Mesendoderm (in vitro differentiated cells): ENCODE measurements around the gene OR2T3.
"Not testable (repeated sequence)": the region's sequence is repeated elsewhere in the genome, so short reads cannot be mapped to it uniquely, and the experiment has no call there.

Source experiments
- DNase-seq: peaks from one replicate; pipeline ENCODE4 v3.0.0; 2013
- H2AK5ac ChIP-seq: 2 replicates; pipeline ENCODE4 v1.6.1; 2013; ENCODE audit warnings: low read length, inconsistent platforms
- H2BK120ac ChIP-seq: 2 replicates; pipeline ENCODE4 v1.6.1; 2013; ENCODE audit warnings: low read depth, mild to moderate bottlenecking, low read length, moderate library complexity, mixed read lengths
- H2BK15ac ChIP-seq: replicated peaks from 2 replicates; pipeline ENCODE4 v1.6.1; 2013; ENCODE audit warnings: low read depth, mild to moderate bottlenecking, moderate library complexity
- H2BK5ac ChIP-seq: 2 replicates; pipeline ENCODE4 v1.6.1; 2013; ENCODE audit warnings: low read length, inconsistent platforms
- H3K18ac ChIP-seq: 2 replicates; pipeline ENCODE4 v1.6.1; 2013; ENCODE audit warnings: mild to moderate bottlenecking, low read length, mixed read lengths
- H3K23ac ChIP-seq: one replicate; pipeline ENCODE4 v1.6.1; 2013; ENCODE audit warnings: low read length
- H3K27ac ChIP-seq: 2 replicates; pipeline ENCODE4 v1.5.1; 2013; ENCODE audit warnings: low read depth, mild to moderate bottlenecking, inconsistent platforms, low read length, moderate library complexity
- H3K27me3 ChIP-seq: 2 replicates; pipeline ENCODE4 v1.6.1; 2013; ENCODE audit warnings: low read length, control low read depth, mild to moderate bottlenecking, inconsistent platforms; ENCODE audit not compliant: insufficient read depth, poor library complexity
- H3K36me3 ChIP-seq: 2 replicates; pipeline ENCODE4 v1.6.1; 2013; ENCODE audit warnings: low read length, inconsistent platforms; ENCODE audit not compliant: control insufficient read depth, insufficient read depth
- H3K4ac ChIP-seq: one replicate; pipeline ENCODE4 v1.6.1; 2013; ENCODE audit warnings: low read depth, mild to moderate bottlenecking, low read length, moderate library complexity
- H3K4me1 ChIP-seq: 2 replicates; pipeline ENCODE4 v1.6.1; 2013; ENCODE audit warnings: low read depth, low read length, inconsistent platforms; ENCODE audit not compliant: control insufficient read depth
- H3K4me2 ChIP-seq: 2 replicates; pipeline ENCODE4 v1.6.1; 2013; ENCODE audit warnings: low read length
- H3K4me3 ChIP-seq: 2 replicates; pipeline ENCODE4 v1.5.1; 2013; ENCODE audit warnings: mild to moderate bottlenecking, low read length
- H3K56ac ChIP-seq: one replicate; pipeline ENCODE4 v1.6.1; 2013; ENCODE audit warnings: low read length
- H3K79me1 ChIP-seq: 2 replicates; pipeline ENCODE4 v1.6.1; 2013; ENCODE audit warnings: low read length, inconsistent platforms
- H3K79me2 ChIP-seq: 2 replicates; pipeline ENCODE4 v1.6.1; 2013; ENCODE audit warnings: mild to moderate bottlenecking, low read length; ENCODE audit not compliant: control insufficient read depth, insufficient read depth
- H3K9ac ChIP-seq: 2 replicates; pipeline ENCODE4 v1.6.1; 2013; ENCODE audit warnings: low read length, inconsistent platforms
- H4K5ac ChIP-seq: one replicate; pipeline ENCODE4 v1.6.1; 2013; ENCODE audit warnings: low read length
- H4K8ac ChIP-seq: one replicate; pipeline ENCODE4 v1.6.1; 2013; ENCODE audit warnings: low read depth, mild to moderate bottlenecking, control low read depth, low read length, moderate library complexity
- WGBS: extraction: QIAGEN DNeasy Blood & Tissue Kit; methylation state at CpG from one replicate; pipeline ENCODE4 v1.1.7; 2013; ENCODE audit warnings: low lambda C conversion rate, missing lambda C conversion rate; ENCODE audit not compliant: insufficient coverage; ENCODE audit errors: extremely low coverage; 5-methylcytosine and 5-hydroxymethylcytosine counted together

Gene OR2T3

GRCh38 chr1:248433811-248434415, 39.2 kb upstream of the OR2T3 start:
- H2BK120ac ChIP-seq, H2AK5ac ChIP-seq, H3K9ac ChIP-seq, H3K4me2 ChIP-seq, H3K27ac ChIP-seq, H3K56ac ChIP-seq, H2BK15ac ChIP-seq, H3K4me3 ChIP-seq, H3K27me3 ChIP-seq, DNase-seq, H4K8ac ChIP-seq, H3K4ac ChIP-seq, H3K4me1 ChIP-seq, H4K5ac ChIP-seq, H2BK5ac ChIP-seq, H3K36me3 ChIP-seq, H3K79me1 ChIP-seq, H3K79me2 ChIP-seq, H3K18ac ChIP-seq, H3K23ac ChIP-seq: not testable (repeated sequence)
- no CpG with 5 or more reads among the region's 38 CpGs for WGBS

- not testable (repeated sequence) for DNase-seq, H3K23ac ChIP-seq, H2BK5ac ChIP-seq, H4K8ac ChIP-seq, H3K18ac ChIP-seq, H3K4me1 ChIP-seq, H3K79me2 ChIP-seq, H4K5ac ChIP-seq, H3K4me2 ChIP-seq, H3K4me3 ChIP-seq, H3K9ac ChIP-seq, H2BK120ac ChIP-seq, H3K4ac ChIP-seq, H3K27ac ChIP-seq, H2AK5ac ChIP-seq, H3K27me3 ChIP-seq, H3K56ac ChIP-seq, H3K36me3 ChIP-seq, H2BK15ac ChIP-seq, H3K79me1 ChIP-seq
- no CpG with 5 or more reads among the region's 6 CpGs for WGBS
These were observed 38.2 kb upstream of the OR2T3 start for GRCh38 chr1:248434913-248435312.

- not testable (repeated sequence) for DNase-seq, H2AK5ac ChIP-seq, H2BK15ac ChIP-seq, H3K4me2 ChIP-seq, H3K4me1 ChIP-seq, H3K27me3 ChIP-seq, H3K56ac ChIP-seq, H2BK5ac ChIP-seq, H3K18ac ChIP-seq, H3K23ac ChIP-seq, H3K9ac ChIP-seq, H2BK120ac ChIP-seq, H4K8ac ChIP-seq, H3K79me1 ChIP-seq, H3K4me3 ChIP-seq, H3K4ac ChIP-seq, H3K36me3 ChIP-seq, H3K27ac ChIP-seq, H3K79me2 ChIP-seq, H4K5ac ChIP-seq
- WGBS = no CpG with 5 or more reads among the region's 3 CpGs
These were observed 36.8 kb upstream of the OR2T3 start for GRCh38 chr1:248436303-248436702.

GRCh38 chr1:248438668-248439067, 34.5 kb upstream of the OR2T3 start:
- not testable (repeated sequence) for H3K4me1 ChIP-seq, H3K4ac ChIP-seq, H3K23ac ChIP-seq, H3K18ac ChIP-seq, H3K9ac ChIP-seq, H2BK120ac ChIP-seq, DNase-seq, H4K5ac ChIP-seq, H3K27ac ChIP-seq, H2BK5ac ChIP-seq, H3K79me2 ChIP-seq, H3K4me3 ChIP-seq, H3K56ac ChIP-seq, H3K4me2 ChIP-seq, H4K8ac ChIP-seq, H3K79me1 ChIP-seq, H3K36me3 ChIP-seq, H3K27me3 ChIP-seq, H2BK15ac ChIP-seq, H2AK5ac ChIP-seq
- no CpG with 5 or more reads among the region's 1 CpG for WGBS

- H3K4me1 ChIP-seq, H2BK15ac ChIP-seq, H3K4me3 ChIP-seq, H3K9ac ChIP-seq, H3K18ac ChIP-seq, H3K23ac ChIP-seq, H2BK120ac ChIP-seq, H3K79me1 ChIP-seq, H3K27ac ChIP-seq, H3K4ac ChIP-seq, H2AK5ac ChIP-seq, H4K5ac ChIP-seq, H3K56ac ChIP-seq, H2BK5ac ChIP-seq, DNase-seq, H3K79me2 ChIP-seq, H4K8ac ChIP-seq, H3K4me2 ChIP-seq, H3K36me3 ChIP-seq, H3K27me3 ChIP-seq: not testable (repeated sequence)
- no CpG with 5 or more reads among the region's 5 CpGs for WGBS
These were observed 33.9 kb upstream of the OR2T3 start for GRCh38 chr1:248439283-248439682.
